NCI-H2029 treated with DMSO at 0.1 percent for 48 hours (cell line): ENCODE measurements around the gene OR2F2.

Experiments used
- DNase-seq: peaks from one replicate; lab custom pipeline; 2025; lab: John Stamatoyannopoulos, UW

The OR2F2 gene

GRCh38 chr7:143914938-143915652 is 19.9 kb upstream of the OR2F2 start:
- no peak for DNase-seq

GRCh38 chr7:143924851-143925250 is 10.2 kb upstream of the OR2F2 start:
- no peak for DNase-seq

DNA sequence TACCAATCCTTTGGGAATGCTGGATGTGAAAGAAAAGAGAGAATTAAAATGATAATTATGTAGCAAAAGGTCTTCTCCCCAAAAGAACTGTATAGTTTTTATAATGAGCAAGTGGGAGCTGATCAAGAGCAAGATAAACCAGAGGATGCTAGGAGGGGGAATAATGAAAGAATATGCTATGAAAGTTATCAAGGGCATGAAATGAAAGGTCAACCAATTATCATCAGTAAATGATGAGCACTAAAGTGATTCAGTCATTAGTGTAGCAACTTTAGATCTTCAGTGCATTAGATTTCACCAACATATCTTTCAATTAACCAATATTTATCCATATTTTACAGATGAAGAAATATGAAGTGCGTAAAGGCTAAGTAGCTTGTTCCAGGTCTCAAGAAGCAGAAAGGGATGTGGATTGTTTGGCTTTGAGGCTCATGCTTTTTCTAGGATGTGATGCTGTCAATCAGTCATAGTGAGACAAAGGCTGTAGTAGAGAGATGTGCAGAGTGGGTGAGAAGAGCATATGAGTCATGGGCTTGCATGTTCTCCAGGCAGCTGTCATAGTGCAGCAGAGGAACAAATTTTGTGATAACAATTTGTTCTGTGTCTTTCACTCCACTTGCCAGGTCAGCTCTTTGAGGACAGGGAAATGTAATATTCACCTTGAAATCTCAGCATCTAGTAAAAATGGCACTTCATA is 5.7 kb upstream of the OR2F2 start:
- no peak for DNase-seq

DNA sequence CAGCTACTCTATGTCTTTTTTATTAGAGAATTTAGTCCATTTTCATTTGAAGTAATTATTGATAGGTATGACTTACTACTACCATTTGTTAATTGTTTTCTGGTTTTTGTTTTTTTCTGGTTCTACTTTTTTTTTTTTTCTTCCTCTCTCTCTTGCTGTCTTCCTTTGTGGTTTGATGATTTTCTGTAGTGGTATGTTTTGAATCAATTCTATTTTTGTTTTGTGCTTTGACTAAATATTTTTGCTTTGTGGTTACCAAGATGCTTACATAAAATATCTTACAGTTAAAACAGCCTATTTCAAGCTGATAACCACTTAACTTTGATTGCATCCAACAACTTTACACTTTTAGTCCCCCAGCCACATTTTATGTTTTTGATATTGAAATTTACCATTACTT is 3.3 kb upstream of the OR2F2 start:
- DNase-seq: no peak

- DNase-seq: no peak
Measured at GRCh38 chr7:143936087-143937009, 1.3 kb downstream of the OR2F2 start.

GRCh38 chr7:143938379-143939243 is 3.6 kb downstream of the OR2F2 start:
- DNase-seq: no peak

- no peak for DNase-seq
Measured at GRCh38 chr7:143945423-143945822, 10.4 kb downstream of the OR2F2 start.

- no peak for DNase-seq
Measured at GRCh38 chr7:143947111-143947510, 12.1 kb downstream of the OR2F2 start.

DNA sequence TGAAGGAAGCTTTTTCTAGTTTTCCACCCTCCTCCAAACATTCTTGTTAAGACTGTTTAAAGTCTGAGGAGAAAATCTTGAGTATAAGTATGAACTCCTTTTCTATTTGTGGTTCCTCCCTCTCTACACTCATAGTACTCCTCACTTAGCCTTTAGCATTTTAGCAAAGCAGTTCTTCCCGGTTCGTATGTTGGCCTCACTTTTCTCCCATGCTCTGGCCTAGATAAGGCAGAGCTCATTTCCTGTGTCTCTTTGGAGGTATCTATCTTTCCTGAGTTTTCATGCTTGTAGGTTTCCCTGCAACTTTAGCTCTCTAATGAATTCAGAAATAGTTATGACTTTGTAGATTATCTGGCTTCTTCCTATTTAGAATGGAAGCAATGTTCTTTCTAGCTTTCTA is 13.7 kb downstream of the OR2F2 start:
- DNase-seq: no peak

DNA sequence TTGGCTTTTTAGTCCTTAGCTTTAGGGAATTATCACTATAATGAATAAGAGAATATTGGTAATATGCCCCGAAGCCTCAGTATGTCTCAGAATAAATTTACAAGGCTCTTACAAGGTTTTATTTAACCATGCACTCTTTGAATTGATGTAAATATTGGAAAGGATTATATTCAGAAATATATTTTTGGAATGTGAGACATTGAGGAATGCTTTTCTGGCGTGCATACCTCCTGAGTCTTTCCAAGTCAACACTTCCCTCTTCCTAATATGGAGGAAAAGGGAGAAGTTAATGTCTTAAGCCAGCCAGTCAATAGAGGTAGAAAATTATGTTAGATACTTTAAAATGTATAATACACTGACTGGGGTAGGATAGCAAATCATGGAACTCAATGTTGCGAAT is 18.4 kb downstream of the OR2F2 start:
- DNase-seq: no peak

- no peak for DNase-seq
Measured at GRCh38 chr7:143954135-143954534, 19.1 kb downstream of the OR2F2 start.

DNA sequence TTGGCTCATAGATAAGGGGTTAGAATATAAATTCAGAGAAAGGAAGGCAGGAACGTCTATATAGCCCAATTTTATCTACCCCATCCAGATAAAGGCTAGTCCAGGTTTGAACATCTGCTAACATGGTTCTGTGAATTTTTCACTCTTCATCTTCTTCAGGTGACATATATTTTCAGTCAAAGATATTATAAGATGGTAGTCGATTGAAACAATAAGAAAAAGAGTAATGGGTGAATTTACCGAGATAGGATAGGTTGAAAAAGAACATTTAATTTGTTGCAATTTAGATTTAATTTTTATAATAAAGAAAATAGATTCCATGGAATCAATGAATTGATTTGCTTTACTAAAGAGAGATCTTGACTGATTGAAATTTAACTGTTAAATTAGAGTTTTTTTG is 19.5 kb downstream of the OR2F2 start, which contains the start of gene OR2F1:
TSS of gene OR2F1 (plus strand) at position 301 of the 400 bp plus-strand sequence. CDS start 5,127 bp downstream, outside the sequence.
- DNase-seq: no peak

DNA sequence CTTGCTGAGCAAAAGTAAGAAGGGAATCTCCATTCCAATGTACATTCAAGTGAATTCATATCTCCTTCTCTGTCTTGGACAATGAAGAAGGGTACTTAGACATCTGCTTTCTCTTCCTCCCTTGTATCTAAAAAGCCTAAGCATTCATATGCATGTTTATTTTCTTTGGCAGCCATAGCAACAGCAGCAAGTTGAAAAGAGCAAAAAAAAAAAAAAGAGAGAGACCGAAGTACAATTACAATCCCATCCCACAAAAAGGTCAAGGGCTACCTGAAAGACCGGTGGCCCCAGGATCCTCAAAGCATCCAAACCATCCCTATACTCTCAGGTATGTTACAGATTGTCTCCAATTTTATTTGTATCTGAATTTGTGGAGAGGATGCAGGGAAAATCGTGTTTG is 23.7 kb downstream of the OR2F2 start:
- no peak for DNase-seq

DNA sequence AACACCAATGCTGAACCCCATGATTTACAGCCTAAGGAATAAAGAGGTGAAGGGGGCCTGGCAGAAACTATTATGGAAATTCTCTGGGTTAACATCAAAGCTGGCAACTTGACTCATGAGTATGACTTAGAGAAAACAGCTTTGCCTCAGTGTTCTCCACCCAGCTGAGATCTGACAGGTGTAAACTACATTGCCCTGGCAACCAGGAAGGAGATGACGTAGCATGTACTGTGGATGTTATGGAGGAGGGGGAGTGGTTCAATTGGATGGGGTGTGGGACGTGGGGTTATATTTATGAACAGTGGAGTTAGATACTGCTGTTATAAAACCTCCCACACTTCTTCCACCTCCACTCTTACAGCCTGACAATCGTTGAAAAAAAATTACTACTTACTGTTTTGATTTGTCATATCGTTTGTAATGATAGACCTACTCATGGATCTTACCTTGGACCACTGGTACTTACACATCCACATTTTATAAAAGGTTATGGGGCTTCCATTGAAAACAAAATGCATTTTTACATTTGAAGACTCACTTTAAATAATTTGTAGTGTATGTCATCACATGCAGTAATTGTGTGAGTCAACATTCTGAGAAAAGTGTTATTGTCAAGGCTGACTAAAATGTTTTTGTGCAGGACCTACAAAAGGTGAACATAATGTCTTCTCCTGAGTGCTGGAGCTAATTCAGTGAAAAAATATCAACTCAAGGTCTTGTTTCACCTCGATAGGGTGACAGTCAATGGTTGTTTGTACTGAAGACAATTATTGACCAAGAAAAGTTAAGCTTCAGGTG is 26.0 kb downstream of the OR2F2 start:
- DNase-seq: no peak

- no peak for DNase-seq
Measured at GRCh38 chr7:143965280-143965679, 30.2 kb downstream of the OR2F2 start.

- no peak for DNase-seq
Measured at GRCh38 chr7:143967398-143967797, 32.4 kb downstream of the OR2F2 start.

- no peak for DNase-seq
Measured at GRCh38 chr7:143973870-143974416, 38.9 kb downstream of the OR2F2 start.

DNA sequence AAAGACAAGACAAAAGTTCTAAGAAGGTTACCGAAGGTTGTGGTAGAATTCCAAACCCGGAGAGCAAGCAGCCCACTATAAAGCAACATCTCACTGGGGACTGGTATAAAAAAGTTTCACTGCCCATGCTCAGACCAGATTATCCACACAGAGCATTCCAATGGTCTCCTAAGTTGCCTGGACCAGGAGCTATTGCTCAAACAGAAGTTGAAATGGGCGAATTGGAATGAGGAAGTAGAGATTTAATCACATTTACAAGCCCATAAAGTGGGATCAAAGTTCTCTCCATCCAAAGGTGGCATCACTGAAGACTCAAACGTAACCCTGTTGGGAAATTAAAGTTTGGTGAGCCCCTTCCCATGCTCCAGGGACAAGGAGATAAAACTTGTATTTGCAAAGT is 39.4 kb downstream of the OR2F2 start:
- no peak for DNase-seq

GRCh38 chr7:143975617-143976016 is 40.6 kb downstream of the OR2F2 start:
- no peak for DNase-seq

DNA sequence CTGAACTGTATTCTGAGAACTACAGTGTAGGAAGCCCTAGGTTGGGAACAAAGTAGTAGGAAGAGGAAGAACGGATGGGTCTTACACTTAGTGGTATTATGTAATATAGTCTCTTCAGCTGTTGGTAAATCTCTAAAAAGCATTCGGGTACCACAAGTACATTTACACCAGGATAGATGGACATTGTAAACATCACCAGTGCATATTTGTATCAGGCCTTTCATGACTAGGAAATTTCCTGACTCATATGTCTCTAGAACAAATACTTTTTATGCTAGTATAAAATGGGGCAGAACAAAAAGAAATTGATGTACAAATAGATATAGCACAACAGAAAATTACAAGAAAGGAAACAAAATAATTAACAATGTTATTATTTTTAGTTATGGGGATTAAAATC is 43.6 kb downstream of the OR2F2 start:
- no peak for DNase-seq
